Adrenal gland (tissue), 5 donors: ENCODE data around the gene ZCCHC10.
"Not testable (repeated sequence)": the region's sequence is repeated elsewhere in the genome, so short reads cannot be mapped to it uniquely, and the experiment has no call there.

Source experiments
- POLR2A ChIP-seq, 2 donors: fragments of 450-650 bp; IDR thresholded peaks; one replicate each; pipeline ENCODE4 v1.6.1; 2017; ENCODE audit warnings: antibody characterized with exemption in 2 of 2, mild to moderate bottlenecking in 2 of 2, moderate library complexity in 1 of 2
- TF ChIP-seq, protein P1 (sequence below), 6 experiments: fragments of 450-650 bp in 4 of 6; fragments of 200-600 bp in 2 of 6; sonication (generic) in 1 of 6; IDR thresholded peaks; 1 replicate in 5 of 6; 2 replicates in 1 of 6; pipeline versions ENCODE4 v1.5.1 to v1.8.0; 2016 to 2021; ENCODE audit warnings: antibody characterized with exemption in 6 of 6, mild to moderate bottlenecking in 2 of 6, moderate library complexity in 1 of 6
- donor health status: DM: no; HTN: no; CAD: no.

DNA sequence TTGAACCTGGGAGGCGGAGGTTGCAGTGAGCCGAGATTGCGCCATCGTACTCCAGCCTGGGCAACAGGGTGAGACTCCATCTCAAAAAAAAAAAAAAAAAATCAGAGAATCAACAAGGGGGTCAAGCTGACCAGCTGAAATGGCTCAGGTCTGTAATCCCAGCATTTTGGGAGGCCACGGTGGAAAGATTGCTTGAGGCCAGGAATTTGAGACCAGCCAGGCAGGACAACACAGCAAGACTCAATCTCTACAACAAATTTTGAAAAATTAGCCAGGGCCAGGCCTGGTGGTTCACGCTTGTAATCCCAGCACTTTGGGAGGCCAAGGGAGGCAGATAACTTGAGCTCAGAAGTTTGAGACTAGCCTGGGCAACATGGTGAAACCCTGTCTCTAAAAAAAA, 17.9 kb downstream of the ZCCHC10 start:
- not testable (repeated sequence) for TF ChIP-seq POLR2A (IDR thresholded peaks at IDR 0.05)
- TF ChIP-seq, protein P1, sequence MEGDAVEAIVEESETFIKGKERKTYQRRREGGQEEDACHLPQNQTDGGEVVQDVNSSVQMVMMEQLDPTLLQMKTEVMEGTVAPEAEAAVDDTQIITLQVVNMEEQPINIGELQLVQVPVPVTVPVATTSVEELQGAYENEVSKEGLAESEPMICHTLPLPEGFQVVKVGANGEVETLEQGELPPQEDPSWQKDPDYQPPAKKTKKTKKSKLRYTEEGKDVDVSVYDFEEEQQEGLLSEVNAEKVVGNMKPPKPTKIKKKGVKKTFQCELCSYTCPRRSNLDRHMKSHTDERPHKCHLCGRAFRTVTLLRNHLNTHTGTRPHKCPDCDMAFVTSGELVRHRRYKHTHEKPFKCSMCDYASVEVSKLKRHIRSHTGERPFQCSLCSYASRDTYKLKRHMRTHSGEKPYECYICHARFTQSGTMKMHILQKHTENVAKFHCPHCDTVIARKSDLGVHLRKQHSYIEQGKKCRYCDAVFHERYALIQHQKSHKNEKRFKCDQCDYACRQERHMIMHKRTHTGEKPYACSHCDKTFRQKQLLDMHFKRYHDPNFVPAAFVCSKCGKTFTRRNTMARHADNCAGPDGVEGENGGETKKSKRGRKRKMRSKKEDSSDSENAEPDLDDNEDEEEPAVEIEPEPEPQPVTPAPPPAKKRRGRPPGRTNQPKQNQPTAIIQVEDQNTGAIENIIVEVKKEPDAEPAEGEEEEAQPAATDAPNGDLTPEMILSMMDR (IDR thresholded peaks at IDR 0.05) = not testable (repeated sequence)
